KG1 (cell line): Measurements from ENCODE around the gene TRIM5.

ENCODE experiments used
- DNase-seq: peaks from one replicate; lab custom pipeline; 2025; lab: John Stamatoyannopoulos, UW

Gene TRIM5

DNA sequence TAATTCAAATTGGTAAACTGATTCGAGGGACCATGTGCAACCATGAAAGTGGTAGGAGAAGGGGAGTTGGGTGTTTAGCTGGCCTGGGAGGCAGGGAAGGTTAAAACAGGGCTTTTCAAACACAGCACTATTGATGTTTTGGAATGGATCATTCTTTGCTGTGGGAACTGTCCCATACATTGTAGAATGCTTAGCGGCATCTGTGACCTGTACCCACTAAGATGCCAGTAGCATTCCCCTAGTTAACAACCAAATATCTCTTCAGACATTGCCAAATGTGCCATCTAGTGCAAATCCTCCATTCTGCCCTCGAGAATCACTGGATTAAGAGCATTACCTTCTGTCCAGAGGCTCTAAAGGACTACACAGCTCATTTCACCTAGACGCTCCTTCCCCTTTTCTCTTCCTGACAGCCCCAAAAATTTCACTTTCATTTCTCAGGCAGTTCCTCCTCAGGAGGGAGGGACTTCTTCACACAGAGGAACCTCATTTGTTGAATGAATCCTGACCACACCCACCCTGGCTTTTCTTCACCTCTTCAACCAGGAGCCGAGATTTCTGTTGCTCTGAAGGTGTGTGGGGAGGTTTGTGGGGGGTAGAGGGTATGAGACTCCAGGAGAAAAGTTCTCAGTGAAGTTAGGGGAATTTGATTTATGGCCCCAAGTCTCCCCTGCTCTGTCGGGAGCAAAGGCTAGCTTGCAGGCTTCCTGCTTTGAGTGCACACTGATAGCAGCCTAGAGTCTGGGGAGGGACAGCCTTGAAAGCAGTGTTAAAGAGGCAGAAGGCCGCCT lies 60.2 kb downstream of the TRIM5 start, which contains the start of gene TRIM34:
TSS of gene TRIM34 (plus strand) at position 513 of the 791 bp plus-strand sequence. CDS start 7,331 bp downstream, outside the sequence.
- DNase-seq: peak; percentile 64

DNA sequence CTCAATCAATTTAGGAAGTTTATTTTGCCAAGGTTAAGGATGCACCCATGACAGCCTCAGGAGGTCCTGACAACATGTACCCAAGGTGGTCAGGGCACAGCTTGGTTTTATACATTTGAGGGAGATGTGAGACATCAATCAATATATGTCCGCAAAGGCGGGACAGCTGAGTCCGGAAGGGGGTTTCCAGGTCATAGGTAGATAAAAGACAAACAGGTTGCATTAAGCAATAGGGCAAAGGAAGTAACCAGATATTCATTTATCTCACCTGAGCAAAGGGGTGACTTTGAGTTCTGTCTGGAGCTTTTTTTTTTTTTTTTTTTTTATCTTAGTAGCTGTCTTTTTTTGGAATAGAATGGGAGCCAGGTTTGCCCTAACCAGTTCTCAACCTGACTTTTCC lies 62.1 kb downstream of the TRIM5 start:
- DNase-seq: no peak

GRCh38 chr11:5621580-5621979 lies 63.3 kb downstream of the TRIM5 start:
- no peak for DNase-seq

GRCh38 chr11:5620651-5621521 lies 64.0 kb downstream of the TRIM5 start:
- DNase-seq: no peak

GRCh38 chr11:5618807-5619206 lies 66.1 kb downstream of the TRIM5 start:
- DNase-seq: no peak
